Measurements from ENCODE around the gene NRIP1.

DNA sequence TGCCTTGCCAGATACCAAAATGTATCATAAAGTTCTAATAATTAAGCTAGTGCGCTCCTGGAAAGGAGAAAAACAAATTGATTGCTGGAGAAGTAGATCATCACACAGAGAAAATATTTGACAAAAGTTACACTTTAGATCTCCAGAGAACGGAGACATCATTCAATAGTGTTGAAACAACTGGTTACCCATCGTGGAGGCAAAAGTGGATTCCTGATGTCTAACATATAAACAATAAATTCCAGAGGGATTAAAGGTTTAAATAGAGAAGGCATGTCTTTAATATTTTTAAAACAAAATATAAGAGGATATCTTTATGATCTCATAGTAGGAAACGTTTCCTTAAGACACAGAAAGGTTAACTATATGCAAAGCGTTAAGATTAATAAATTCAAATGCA lies 41.0 kb downstream of the NRIP1 start:
- TF ChIP-seq, protein P1, sequence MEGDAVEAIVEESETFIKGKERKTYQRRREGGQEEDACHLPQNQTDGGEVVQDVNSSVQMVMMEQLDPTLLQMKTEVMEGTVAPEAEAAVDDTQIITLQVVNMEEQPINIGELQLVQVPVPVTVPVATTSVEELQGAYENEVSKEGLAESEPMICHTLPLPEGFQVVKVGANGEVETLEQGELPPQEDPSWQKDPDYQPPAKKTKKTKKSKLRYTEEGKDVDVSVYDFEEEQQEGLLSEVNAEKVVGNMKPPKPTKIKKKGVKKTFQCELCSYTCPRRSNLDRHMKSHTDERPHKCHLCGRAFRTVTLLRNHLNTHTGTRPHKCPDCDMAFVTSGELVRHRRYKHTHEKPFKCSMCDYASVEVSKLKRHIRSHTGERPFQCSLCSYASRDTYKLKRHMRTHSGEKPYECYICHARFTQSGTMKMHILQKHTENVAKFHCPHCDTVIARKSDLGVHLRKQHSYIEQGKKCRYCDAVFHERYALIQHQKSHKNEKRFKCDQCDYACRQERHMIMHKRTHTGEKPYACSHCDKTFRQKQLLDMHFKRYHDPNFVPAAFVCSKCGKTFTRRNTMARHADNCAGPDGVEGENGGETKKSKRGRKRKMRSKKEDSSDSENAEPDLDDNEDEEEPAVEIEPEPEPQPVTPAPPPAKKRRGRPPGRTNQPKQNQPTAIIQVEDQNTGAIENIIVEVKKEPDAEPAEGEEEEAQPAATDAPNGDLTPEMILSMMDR (IDR thresholded peaks at IDR 0.05; ENCODE audit: low read depth, low read length): no peak
- TF ChIP-seq EZH2phosphoT487 (IDR thresholded peaks at IDR 0.05; ENCODE audit: low read depth): no peak
